Fibroblast of villous mesenchyme (primary cell): ENCODE data around the gene TAS1R1. TPM values are rescaled to one million over a fixed set of nuclear protein-coding genes. Genes with fewer than 3 reads are reported as not detected.
A peak's percentile ranks its signal among the peaks of the same experiment; 100 is the strongest.

Experiments
- DNase-seq: peaks from one replicate; pipeline ENCODE4 v3.0.0-alpha.2; 2010; ENCODE audit warnings: low read depth
- H3K4me3 ChIP-seq: 2 replicates; pipeline ENCODE4 v1.5.1; 2011; ENCODE audit warnings: low read depth, mild to moderate bottlenecking, low read length
- CTCF ChIP-seq: IDR thresholded peaks from 2 replicates; pipeline ENCODE4 v1.5.1; 2012; ENCODE audit warnings: low read depth, mild to moderate bottlenecking, low read length; ENCODE audit not compliant: insufficient read depth
- total RNA-seq: library from RNA; depleted of rRNA; stranded (reverse); fragments of >200 nt; gene quantifications from 2 replicates; pipeline ENCODE4 v1.2.3, GENCODE V29; 2012

TAS1R1 gene
- total RNA-seq, 1 donor, result not detected

- DNase-seq, result no peak
- no peak for TF ChIP-seq CTCF
- H3K4me3 ChIP-seq, result no peak overlapping the region
Observed at GRCh38 chr1:6572653-6573383, 17.7 kb downstream of the TAS1R1 start.

GRCh38 chr1:6574025-6574620, 19.0 kb downstream of the TAS1R1 start:
- no peak for DNase-seq
- no peak for TF ChIP-seq CTCF
- no peak overlapping the region for H3K4me3 ChIP-seq

GRCh38 chr1:6574818-6575217, 19.7 kb downstream of the TAS1R1 start:
- no peak overlapping the region for H3K4me3 ChIP-seq
- DNase-seq, result no peak
- TF ChIP-seq CTCF, result no peak

- no peak for TF ChIP-seq CTCF
- no peak for DNase-seq
- no peak overlapping the region for H3K4me3 ChIP-seq
Observed at GRCh38 chr1:6577831-6578525, 22.9 kb downstream of the TAS1R1 start.

- peak overlapping the region; percentile 80 for H3K4me3 ChIP-seq
- DNase-seq, result no peak
Observed at GRCh38 chr1:6578624-6579373, 23.7 kb downstream of the TAS1R1 start.

More at GRCh38 chr1:6578624-6579373, 23.7 kb downstream of the TAS1R1 start:
- TF ChIP-seq CTCF, result no peak
